Prostate gland (tissue), 2 donors: ENCODE data around the gene JMJD1C.

Experiments used
- CTCF ChIP-seq, 4 experiments: fragments of 200-600 bp in 2 of 4; fragments of 450-650 bp in 2 of 4; sonication (generic) in 2 of 4; IDR thresholded peaks; 1 replicate in 3 of 4; 2 replicates in 1 of 4; pipeline ENCODE4 v1.5.1; 2016 to 2019; ENCODE audit warnings: antibody characterized with exemption in 4 of 4, mild to moderate bottlenecking in 2 of 4, moderate library complexity in 2 of 4
- POLR2A ChIP-seq: fragments of 450-650 bp; IDR thresholded peaks from one replicate; pipeline ENCODE4 v1.6.1; 2016; ENCODE audit warnings: antibody characterized with exemption, mild to moderate bottlenecking
- POLR2AphosphoS5 ChIP-seq: sonication (generic); formaldehyde crosslinking; IDR thresholded peaks from one replicate; pipeline ENCODE4 v1.6.1; 2017; ENCODE audit warnings: antibody characterized with exemption

- TF ChIP-seq CTCF (IDR thresholded peaks at IDR 0.05) (no peak), POLR2AphosphoS5 (no peak), POLR2A (no peak)
These were observed 44.2 kb downstream of the JMJD1C start for GRCh38 chr10:63421591-63421990.
